VCaP (cell line): Measurements from ENCODE around the gene KNSTRN.

ENCODE experiments used
- H3K27ac ChIP-seq: fragments of 450-650 bp; 2 replicates; pipeline ENCODE4 v1.5.1; 2017
- TF ChIP-seq, protein P1 (sequence below): fragments of 450-650 bp; conservative IDR thresholded peaks from 2 replicates; pipeline ENCODE4 v1.5.1; 2017; ENCODE audit warnings: mild to moderate bottlenecking, moderate library complexity

KNSTRN gene, protein sequence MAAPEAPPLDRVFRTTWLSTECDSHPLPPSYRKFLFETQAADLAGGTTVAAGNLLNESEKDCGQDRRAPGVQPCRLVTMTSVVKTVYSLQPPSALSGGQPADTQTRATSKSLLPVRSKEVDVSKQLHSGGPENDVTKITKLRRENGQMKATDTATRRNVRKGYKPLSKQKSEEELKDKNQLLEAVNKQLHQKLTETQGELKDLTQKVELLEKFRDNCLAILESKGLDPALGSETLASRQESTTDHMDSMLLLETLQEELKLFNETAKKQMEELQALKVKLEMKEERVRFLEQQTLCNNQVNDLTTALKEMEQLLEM

DNA sequence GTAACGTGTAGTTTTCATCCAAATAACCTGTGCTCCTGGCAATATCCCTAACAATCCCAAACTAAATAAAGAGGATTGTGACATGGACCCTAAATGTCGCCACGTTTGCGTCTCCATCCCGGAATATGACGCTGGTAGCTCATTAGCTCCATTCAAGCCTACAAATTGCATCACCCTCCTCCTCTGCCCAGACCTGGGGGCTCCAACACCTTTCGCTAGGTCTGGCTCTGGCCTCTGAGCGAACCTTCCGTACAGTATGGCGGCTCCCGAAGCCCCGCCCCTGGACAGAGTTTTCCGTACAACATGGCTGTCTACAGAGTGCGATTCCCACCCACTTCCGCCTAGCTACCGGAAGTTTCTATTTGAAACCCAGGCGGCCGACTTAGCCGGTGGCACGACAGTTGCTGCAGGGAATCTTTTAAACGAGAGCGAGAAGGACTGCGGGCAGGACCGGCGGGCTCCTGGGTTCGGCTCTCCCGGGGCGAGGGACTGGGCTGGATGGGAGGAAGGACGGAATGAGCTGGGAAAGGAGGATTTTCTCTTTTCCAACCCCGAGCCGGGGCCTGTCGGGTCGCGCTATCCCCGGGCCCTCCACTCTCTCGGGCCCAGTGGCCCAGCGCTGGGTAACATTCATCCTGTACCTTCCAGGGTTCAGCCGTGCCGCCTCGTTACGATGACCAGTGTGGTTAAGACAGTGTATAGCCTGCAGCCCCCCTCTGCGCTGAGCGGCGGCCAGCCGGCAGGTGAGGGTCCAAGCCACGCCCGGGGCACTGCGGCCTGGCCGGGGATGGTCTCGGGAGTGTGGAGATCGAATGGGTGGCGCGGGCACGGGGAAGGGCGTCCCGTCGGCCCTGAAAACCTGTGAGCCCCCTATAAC, at the start of gene KNSTRN:
Gene KNSTRN (plus strand): TSS at position 142 of the 877 bp plus-strand sequence. CDS start 115 bp downstream, at position 257.
- peak within 1 kb of the TSS; percentile 82 for H3K27ac ChIP-seq
- TF ChIP-seq, protein P1, sequence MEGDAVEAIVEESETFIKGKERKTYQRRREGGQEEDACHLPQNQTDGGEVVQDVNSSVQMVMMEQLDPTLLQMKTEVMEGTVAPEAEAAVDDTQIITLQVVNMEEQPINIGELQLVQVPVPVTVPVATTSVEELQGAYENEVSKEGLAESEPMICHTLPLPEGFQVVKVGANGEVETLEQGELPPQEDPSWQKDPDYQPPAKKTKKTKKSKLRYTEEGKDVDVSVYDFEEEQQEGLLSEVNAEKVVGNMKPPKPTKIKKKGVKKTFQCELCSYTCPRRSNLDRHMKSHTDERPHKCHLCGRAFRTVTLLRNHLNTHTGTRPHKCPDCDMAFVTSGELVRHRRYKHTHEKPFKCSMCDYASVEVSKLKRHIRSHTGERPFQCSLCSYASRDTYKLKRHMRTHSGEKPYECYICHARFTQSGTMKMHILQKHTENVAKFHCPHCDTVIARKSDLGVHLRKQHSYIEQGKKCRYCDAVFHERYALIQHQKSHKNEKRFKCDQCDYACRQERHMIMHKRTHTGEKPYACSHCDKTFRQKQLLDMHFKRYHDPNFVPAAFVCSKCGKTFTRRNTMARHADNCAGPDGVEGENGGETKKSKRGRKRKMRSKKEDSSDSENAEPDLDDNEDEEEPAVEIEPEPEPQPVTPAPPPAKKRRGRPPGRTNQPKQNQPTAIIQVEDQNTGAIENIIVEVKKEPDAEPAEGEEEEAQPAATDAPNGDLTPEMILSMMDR: no peak

DNA sequence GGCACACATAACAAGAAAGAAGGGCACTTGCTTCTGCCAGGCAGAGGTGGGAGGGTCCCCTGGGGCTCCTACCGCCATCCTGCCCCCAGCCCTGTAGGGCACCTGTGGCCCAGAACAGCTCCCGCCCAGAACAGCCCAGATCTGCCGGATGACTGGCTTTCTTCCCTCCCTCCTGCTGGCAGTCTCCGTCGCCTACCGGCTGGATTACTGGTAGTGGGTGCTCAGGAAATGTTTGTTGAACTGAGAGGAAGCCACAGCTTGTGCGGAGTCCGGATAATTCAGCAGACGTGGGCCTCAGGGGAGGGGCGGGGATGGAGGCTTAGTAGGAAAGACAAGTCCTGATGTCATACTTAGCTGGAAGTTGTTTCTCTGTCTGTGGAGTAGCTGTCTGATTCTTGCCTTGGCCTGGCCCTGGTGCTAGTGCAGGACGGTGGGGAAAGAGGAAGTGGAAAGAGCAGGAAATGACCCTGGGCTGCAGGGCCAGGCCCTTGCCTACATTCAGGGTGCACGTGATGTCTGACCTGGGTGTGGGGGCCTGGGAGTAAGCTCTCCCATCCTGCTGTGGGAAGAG, 48.5 kb upstream of the KNSTRN start:
- H3K27ac ChIP-seq: no peak overlapping the region
- TF ChIP-seq, protein P1: no peak

DNA sequence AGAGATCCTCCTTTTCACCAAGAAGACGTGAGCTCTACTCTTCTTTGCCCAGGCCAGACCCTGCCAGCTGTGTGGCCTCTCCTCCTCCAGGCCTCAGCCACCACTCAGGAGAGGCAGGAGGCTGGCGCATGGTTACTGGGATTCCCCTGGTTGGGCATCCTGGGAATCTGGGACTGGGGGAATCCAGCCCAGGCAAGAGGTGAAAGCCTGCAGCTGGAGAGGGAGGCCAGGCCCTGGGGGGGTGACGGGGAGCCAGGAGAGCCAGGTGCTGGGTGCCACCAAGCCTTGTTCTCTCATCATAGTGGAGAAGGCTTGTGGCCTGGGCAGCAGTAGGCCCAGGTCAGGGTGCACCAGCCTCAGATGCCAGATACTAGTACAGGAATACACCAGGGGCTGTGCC, 48.0 kb upstream of the KNSTRN start:
- TF ChIP-seq, protein P1: no peak
- H3K27ac ChIP-seq: no peak overlapping the region

DNA sequence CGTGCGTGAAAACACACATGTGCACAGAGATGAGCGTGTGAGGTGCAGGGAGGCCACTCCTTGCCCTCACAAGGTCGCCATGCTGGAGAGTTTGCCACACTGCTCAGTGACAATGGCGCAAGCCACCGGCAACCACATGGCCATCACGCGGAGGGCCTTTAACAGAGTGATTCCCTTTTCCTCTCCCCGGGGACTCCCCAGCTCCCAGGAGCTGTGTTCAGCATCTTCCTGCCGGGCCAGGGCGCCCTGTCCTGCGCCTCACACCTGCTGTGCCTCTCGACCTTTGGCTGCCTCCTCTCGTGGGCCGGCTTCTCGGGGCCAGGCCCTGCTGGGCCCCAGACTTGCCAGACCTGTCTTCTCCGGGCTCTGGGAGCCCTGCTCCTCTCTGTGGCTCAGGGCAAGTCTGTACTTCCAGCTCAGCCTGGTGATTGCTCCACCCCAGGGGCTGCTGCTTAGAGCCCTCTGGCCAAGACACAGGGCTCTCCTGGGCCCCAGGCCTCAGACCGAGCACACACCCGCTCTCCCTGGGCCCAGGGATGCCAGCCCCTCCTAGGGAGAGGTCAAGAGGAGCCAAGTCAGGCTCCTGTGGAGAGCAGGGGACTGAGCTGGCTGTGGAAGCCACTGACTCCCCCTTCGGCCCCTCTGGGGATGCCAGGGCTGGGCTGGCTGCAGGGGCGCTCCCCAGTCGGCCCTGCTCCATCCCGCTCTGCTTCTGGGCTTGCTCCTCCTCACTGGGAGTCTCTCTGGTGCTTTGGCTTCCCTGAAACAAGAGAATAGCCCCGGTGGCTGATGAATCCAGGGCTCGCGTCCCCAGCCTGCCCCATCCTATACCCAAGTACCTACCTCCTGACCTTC, 47.4 kb upstream of the KNSTRN start:
- TF ChIP-seq, protein P1: no peak
- H3K27ac ChIP-seq: no peak overlapping the region

DNA sequence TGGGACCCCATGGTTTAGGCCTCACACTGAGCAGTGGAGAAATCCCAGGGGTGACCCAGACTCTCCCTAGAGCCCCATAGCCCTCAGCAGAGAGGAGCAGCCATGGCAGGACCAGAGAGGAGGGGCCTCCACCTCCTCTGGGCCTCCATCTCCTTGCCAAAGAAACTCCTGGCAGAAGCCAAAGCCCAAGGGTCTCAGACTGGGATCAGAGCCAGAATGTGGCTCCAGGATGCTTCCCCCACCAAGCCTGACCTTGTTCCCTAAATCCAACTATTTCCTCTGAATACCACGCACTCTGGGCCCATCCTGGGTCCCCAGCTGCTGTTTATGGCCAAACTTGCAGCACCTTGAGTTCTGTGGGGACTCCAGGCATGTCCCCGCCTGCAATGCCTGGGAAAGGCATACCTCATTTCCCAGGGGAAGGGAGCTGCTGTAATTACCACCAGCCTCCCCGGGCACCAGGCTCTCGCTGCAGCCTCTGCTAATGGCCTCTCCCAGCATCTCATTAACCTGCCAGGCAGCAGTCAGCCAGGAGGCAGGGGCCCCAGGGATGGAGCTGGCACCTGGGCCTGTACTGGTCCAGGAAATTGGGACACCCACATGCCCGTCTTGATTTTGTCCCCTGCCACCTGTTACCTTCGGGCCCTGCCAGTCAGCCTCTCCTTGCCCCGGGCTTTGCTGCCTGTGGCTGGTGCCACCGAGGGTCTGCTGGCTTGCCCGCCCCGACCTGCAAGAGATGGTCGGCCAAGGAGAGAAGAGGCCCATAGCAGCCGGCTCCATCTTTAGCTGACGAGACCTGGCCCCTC, 46.4 kb upstream of the KNSTRN start:
- TF ChIP-seq, protein P1: no peak
- H3K27ac ChIP-seq: no peak overlapping the region

DNA sequence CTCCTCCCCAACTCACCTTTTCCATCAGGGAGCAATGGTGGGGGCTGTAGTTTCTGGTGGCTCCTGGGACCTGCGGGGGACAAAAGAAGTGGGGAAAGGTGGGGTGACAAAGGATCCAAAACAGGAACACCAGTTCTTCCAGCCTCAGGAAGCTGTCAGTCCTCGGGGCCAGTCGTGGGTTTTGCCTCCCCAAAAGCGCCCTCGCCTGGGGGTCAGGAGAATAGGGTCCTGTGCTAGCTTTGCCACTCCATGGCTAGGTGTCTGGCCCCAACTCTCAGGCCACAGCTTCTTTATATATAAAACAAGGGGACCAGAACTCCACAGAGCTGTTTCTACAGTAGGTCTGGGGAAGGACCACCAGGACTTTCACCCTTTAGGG, 45.8 kb upstream of the KNSTRN start:
- H3K27ac ChIP-seq: no peak overlapping the region
- TF ChIP-seq, protein P1: no peak
